ENCODE data around the gene IL2RA.
A peak's percentile ranks its signal among the peaks of the same experiment; 100 is the strongest.

The IL2RA gene

GRCh38 chr10:6038071-6038631, 24.0 kb downstream of the IL2RA start:
- DNase-seq (ENCODE audit: low spot score), result no peak

DNA sequence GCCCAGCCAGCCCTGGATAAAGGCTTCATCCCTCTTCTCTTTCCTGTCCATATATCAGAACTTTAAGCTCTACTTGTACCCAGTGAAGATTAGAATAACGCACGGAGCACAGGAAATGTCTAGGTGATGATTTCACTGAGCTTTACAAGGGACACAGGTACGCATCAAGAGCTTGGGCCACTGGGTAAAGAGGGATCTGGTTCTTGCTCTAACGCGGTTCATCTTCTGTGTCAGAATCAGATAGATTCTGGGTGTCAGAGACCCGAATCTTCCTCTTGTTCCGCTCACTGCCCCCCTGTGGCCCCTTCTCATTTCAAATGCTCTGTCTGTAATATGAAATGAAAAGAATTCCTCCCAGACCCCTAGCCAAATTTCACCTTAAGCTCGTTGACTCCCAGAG, 24.7 kb downstream of the IL2RA start:
- no peak for DNase-seq (ENCODE audit: low spot score)

DNA sequence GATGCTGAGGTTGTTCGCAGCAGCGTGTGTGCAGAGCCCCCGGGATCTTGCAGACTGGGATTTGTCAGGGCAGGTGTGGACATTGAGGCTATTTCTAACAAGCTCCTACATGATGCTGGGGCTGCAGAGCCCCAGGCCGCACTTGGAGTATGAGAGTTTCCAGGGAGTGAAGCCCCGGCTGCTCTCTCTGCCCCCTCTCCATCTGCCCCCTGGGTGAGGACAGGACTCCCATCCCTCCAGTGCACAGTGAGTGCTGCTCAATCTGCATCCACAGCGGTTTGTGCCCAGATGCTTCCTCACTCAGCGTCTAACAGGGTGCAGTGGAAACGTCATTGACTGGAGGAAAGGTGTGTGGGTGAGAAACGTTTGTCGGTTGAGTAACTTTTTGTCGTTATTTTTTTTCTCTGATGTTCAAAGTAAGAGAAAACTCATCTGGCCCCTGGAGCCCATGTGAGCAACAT, 25.3 kb downstream of the IL2RA start:
- no peak for DNase-seq (ENCODE audit: low spot score)

DNA sequence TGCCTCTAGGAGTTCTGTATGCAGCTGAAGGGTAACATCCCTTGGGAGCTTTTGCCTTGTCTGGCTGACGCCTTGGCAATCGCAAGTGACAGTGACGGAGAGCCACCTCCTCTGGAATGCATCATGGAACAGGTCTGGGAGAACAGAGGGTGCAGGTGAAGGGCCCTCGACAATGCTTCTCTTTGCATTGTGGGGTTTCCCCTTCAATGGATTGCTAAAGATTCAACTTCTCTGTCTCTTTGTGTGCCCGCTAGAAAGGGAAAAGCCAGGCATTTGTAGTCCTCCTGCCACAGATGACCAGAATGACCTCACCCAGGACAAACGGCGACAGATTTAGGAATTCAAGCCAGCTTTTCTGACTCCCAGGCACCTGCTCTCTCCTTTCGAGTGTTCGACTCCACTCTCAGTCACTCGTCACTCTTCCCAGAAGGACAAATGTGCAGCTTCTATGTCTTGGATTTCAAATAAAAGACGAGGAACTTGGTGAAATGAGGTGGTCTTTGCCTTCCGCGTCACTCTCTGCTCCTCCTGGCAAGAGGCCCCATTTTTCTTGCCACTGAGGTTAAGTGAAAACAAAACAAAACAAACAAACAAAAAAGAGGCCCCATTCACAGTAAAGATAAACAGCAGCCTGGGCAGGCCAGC, 26.1 kb downstream of the IL2RA start:
- DNase-seq (ENCODE audit: low spot score), result no peak

GRCh38 chr10:6035101-6035834, 26.9 kb downstream of the IL2RA start:
- no peak for DNase-seq (ENCODE audit: low spot score)

- no peak for DNase-seq (ENCODE audit: low spot score)
Measured at GRCh38 chr10:6034371-6034770, 27.8 kb downstream of the IL2RA start.

GRCh38 chr10:6033954-6034353, 28.2 kb downstream of the IL2RA start:
- no peak for DNase-seq (ENCODE audit: low spot score)

DNA sequence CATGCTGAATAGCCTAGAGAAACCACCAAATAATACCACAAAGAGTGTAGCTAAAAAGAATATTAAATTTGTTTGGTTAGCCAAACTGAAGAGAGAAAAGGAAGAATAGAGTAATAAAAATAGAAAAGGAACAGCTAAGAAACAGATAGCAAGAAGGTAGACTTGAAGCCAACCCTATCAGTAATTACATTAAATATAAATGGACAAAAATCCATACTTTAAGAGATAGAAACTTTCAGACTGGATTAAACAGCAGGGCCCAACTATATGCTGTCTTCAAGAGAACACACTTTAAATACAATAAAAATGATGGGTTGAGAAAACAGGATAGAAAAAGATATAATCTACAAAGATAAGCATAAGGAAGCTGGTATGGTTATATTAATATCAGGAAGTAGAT, 31.2 kb downstream of the IL2RA start:
- DNase-seq (ENCODE audit: low spot score), result no peak

DNA sequence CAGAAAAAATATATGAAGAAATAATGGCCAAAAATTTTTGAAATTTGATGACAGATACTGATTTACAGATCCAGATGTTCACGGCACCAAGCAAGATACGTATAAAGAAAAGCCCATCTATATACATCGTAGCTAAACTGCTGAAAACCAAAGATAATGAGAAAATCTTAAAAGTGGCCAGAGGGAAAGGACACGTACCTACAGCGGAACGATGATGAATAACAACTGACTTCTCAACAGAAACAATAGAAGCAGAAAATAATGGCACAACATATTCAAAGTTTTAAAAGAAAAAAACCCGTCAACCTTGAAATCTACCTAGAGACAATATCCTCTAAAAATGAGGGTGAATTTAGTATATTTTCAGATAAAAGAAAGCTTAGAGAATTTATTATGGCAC, 31.9 kb downstream of the IL2RA start:
- DNase-seq (ENCODE audit: low spot score), result no peak

- DNase-seq (ENCODE audit: low spot score), result no peak
Measured at GRCh38 chr10:6027929-6028328, 34.2 kb downstream of the IL2RA start.

DNA sequence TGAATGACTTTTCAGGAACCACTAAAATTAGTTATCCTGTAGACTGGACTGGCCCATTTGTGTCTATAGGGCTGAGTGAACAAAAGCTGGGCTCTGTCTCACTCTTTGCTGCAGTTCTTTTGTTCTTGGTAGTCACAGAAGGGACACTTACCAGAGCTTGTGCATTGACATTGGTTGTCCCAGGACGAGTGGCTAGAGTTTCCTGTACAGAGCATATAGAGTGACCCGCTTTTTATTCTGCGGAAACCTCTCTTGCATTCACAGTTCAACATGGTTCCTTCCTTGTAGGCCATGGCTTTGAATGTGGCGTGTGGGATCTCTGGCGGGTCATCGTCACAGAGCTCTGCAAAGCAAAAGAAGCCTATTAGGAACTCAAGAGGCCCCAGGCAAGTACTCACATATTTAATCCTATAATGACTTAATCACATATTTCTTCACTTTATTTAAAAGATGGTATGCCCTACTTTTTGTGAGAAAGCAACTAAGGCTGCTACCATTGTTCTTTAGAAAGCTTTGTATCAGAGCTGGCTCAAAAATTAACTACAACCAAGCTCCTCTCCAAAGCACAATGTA, 36.4 kb downstream of the IL2RA start:
- DNase-seq (ENCODE audit: low spot score), result no peak

DNA sequence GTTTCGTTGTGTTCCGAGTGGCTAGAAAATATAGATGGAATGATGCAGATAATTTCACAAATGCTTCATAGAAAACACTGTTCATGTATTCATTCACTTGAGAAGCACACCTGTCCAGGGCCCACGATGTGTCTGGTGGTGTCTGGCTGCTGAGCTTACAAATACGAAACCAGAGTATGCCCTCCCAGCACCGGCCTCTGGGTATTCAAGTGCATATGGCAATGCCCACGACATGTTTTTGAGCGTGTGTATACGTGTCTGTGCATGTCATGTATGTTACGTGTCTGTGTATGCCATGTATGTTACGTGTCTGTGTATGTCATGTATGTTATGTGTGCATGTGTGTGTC, 37.9 kb downstream of the IL2RA start:
- no peak for DNase-seq (ENCODE audit: low spot score)

DNA sequence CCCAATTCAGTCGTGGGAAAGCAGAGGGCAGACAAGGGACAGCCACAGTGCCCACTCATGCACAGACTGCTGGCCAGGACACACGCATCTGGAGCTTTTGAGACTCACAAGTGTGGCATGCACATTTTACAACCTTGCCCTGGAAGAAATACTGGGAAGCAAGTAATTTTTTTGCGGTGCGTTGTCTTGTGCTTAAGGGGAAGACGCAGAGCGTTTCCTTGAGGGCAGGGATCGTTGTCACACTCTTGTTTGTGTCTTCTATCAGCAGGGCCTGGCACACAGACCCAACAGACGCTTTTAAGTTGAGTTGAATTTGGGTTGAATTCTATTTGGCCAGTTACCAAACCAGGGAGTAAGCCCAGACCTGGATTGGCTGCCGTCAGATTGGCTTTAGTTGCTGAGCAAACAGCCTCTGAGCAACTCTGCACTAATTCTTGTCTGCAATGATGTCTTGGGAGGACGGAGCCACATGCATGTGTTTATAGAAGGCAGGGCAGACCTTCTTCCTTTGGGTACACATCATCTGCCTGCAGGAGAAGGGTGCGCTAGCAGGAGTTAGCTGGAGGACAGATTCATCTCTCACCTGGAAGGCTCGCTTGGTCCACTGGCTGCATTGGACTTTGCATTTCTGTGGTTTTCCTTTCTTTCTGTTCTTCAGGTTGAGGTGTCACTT, 38.4 kb downstream of the IL2RA start:
- DNase-seq (ENCODE audit: low spot score), result no peak

- no peak for DNase-seq (ENCODE audit: low spot score)
Measured at GRCh38 chr10:6022660-6023059, 39.5 kb downstream of the IL2RA start.

DNA sequence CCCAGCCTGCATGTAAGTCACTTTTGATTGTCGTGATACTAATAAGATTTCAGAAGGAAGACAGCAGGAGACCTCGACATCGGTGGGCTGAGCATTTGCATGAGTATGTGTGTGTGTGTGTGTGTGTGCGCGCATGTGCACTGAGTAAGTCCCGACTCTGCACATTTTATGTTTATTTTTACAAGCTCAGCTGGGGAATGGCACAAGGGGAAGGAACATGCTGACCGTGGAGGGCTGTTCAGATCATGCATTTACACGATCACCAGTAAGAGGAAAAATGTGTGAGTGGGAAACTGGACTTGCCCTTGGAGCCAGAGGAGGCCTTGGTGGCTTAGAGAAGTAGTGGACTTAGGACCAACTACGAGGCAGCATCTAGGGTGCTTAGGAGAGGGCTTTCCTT, 41.3 kb downstream of the IL2RA start:
- DNase-seq (ENCODE audit: low spot score), result no peak

DNA sequence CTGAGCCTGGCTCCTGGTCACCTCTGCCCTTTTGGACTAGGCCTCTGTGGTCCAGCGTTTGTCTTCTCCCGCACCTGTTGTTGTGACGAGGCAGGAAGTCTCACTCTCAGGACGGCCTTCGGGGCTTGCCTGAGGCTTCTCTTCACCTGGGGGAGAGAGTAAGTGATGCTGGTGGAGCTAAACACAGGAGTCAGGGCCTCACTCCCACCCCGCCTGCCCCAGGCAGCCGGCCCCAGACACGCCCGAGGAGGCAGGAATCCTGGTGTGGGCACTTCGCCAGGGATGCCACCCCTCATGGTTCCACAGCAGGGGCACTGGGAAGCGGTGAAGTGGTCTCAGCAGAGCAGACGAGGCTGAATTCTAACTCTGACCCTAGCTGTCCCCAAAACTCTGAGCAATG, 42.4 kb downstream of the IL2RA start:
- no peak for DNase-seq (ENCODE audit: low spot score)

- no peak for DNase-seq (ENCODE audit: low spot score)
Measured at GRCh38 chr10:6019010-6019782, 43.0 kb downstream of the IL2RA start.

- no peak for DNase-seq (ENCODE audit: low spot score)
Measured at GRCh38 chr10:6018422-6018821, 43.7 kb downstream of the IL2RA start.

- DNase-seq (ENCODE audit: low spot score), result no peak
Measured at GRCh38 chr10:6017781-6018354, 44.3 kb downstream of the IL2RA start.

- peak; percentile 79 for DNase-seq (ENCODE audit: low spot score)
Measured at GRCh38 chr10:6014241-6014761, 47.9 kb downstream of the IL2RA start.
